Smooth muscle cell (in vitro differentiated cells): ENCODE measurements around the gene AEBP1. TPM values are rescaled to one million over a fixed set of nuclear protein-coding genes. Genes with fewer than 3 reads are reported as not detected.

ENCODE experiments used
- DNase-seq: peaks from one replicate; lab custom pipeline; 2025; ENCODE audit not compliant: unreplicated experiment; lab: John Stamatoyannopoulos, UW
- H2AFZ ChIP-seq: fragments of 200-600 bp; sonication (generic); 2 replicates; pipeline ENCODE4 v1.6.0; 2016; ENCODE audit warnings: antibody characterized with exemption, low read depth, mild to moderate bottlenecking
- H3F3A ChIP-seq: fragments of 200-600 bp; sonication (generic); 2 replicates; pipeline ENCODE4 v1.6.0; 2017; ENCODE audit warnings: antibody characterized with exemption, low read depth
- H3K27ac ChIP-seq: fragments of 200-600 bp; sonication (generic); 2 replicates; pipeline ENCODE4 v1.5.1; 2016; ENCODE audit warnings: low read depth, mild to moderate bottlenecking
- H3K27me3 ChIP-seq: fragments of 200-600 bp; sonication (generic); 2 replicates; pipeline ENCODE4 v1.6.1; 2016; ENCODE audit warnings: low read depth, mild to moderate bottlenecking
- H3K36me3 ChIP-seq: fragments of 200-600 bp; sonication (generic); 2 replicates; pipeline ENCODE4 v1.5.1; 2016; ENCODE audit warnings: low read depth
- H3K4me1 ChIP-seq: fragments of 200-600 bp; sonication (generic); 2 replicates; pipeline ENCODE4 v1.5.1; 2016; ENCODE audit warnings: low read depth
- H3K4me2 ChIP-seq: fragments of 200-600 bp; sonication (generic); 2 replicates; pipeline ENCODE4 v1.6.0; 2016; ENCODE audit warnings: mild to moderate bottlenecking
- H3K4me3 ChIP-seq: fragments of 200-600 bp; sonication (generic); 2 replicates; pipeline ENCODE4 v1.5.1; 2016; ENCODE audit warnings: mild to moderate bottlenecking
- H3K79me2 ChIP-seq: fragments of 200-600 bp; sonication (generic); 2 replicates; pipeline ENCODE4 v1.6.0; 2016; ENCODE audit warnings: low read depth, mild to moderate bottlenecking
- H3K9ac ChIP-seq: fragments of 200-600 bp; sonication (generic); 2 replicates; pipeline ENCODE4 v1.6.0; 2016; ENCODE audit warnings: low read depth
- H3K9me3 ChIP-seq: fragments of 200-600 bp; sonication (generic); replicated peaks from 2 replicates; pipeline ENCODE4 v1.5.1; 2016; ENCODE audit warnings: low read depth
- H4K20me1 ChIP-seq: fragments of 200-600 bp; sonication (generic); 2 replicates; pipeline ENCODE4 v1.6.0; 2016; ENCODE audit warnings: low read depth
- CTCF ChIP-seq: fragments of 200-600 bp; sonication (generic); IDR thresholded peaks from 2 replicates; pipeline ENCODE4 v1.5.1; 2017; ENCODE audit warnings: borderline replicate concordance, mild to moderate bottlenecking, antibody characterized with exemption; ENCODE audit not compliant: insufficient read depth, poor library complexity, severe bottlenecking
- WGBS: methylation state at CpG from one replicate; pipeline ENCODE4 v1.1.7; 2016; ENCODE audit warnings: low lambda C conversion rate; 5-methylcytosine and 5-hydroxymethylcytosine counted together
- polyA plus RNA-seq: library from polyadenylated mRNA; unstranded; fragments of >200 nt; fragmentation: Nextera tagmentation; extraction: Ambion mirVana; gene quantifications from 2 replicates; pipeline ENCODE4 v1.2.1, GENCODE V29; 2016
- total RNA-seq: library from RNA; depleted of rRNA; stranded (reverse); fragments of >200 nt; gene quantifications from 2 replicates; pipeline ENCODE4 v1.2.3, GENCODE V29; 2014

Gene AEBP1
- total and polyA plus RNA-seq, 2 experiments from 2014 or later, result 39.7 to 163 TPM

GRCh38 chr7:44100458-44101302 is 3.5 kb upstream of the AEBP1 start:
- Histone ChIP-seq H3K36me3 (no peaks in the 10 kb centered on the region), H3K27ac (peak overlapping the region; percentile 88), H3K27me3 (no peaks in the 10 kb centered on the region), H3K4me1 (no peaks in the 10 kb centered on the region), H3K4me3 (no peak overlapping the region), H4K20me1 (peaks cover 3% of the 10 kb centered on the region), H3K79me2 (peaks cover 13% of the 10 kb centered on the region), H3K9ac (peak overlapping the region; percentile 68), H2AFZ (peak overlapping the region; percentile 28), H3F3A (peaks cover 22% of the 10 kb centered on the region), H3K9me3 (no peaks in the 10 kb centered on the region), H3K4me2 (peak overlapping the region; percentile 9)
- peak; percentile 29 for DNase-seq
- no peak for TF ChIP-seq CTCF
- WGBS, result 35% methylated on average over 10 of the region's 10 CpGs

- H4K20me1 ChIP-seq, result peaks cover 10% of the 10 kb centered on the region
- H3K4me2 ChIP-seq, result no peak overlapping the region
- no peak overlapping the region for H3K4me3 ChIP-seq
- peaks cover 22% of the 10 kb centered on the region for H3F3A ChIP-seq
- H3K27me3 ChIP-seq, result no peaks in the 10 kb centered on the region
- H3K4me1 ChIP-seq, result no peaks in the 10 kb centered on the region
- H3K27ac ChIP-seq, result peak overlapping the region; percentile 88
- 94% methylated on average over 3 of the region's 3 CpGs for WGBS
- no peaks in the 10 kb centered on the region for H3K36me3 ChIP-seq
- H3K9ac ChIP-seq, result peak overlapping the region; percentile 68
- no peak for TF ChIP-seq CTCF
- peaks cover 20% of the 10 kb centered on the region for H3K79me2 ChIP-seq
- H3K9me3 ChIP-seq, result no peaks in the 10 kb centered on the region
- no peak for DNase-seq
- no peak overlapping the region for H2AFZ ChIP-seq
These were observed 2.7 kb upstream of the AEBP1 start for GRCh38 chr7:44101303-44101965.

GRCh38 chr7:44101966-44102845 is 1.9 kb upstream of the AEBP1 start:
- DNase-seq, result no peak
- H3K27me3 ChIP-seq, result no peaks in the 10 kb centered on the region
- WGBS, result 68% methylated on average over 14 of the region's 14 CpGs
- no peak overlapping the region for H3K9ac ChIP-seq
- peak overlapping the region; percentile 88 for H3K27ac ChIP-seq
- no peaks in the 10 kb centered on the region for H3K4me1 ChIP-seq
- H2AFZ ChIP-seq, result no peak overlapping the region
- peak overlapping the region; percentile 8 for H3K4me2 ChIP-seq
- H3K4me3 ChIP-seq, result no peak overlapping the region
- H3K36me3 ChIP-seq, result no peaks in the 10 kb centered on the region
- H4K20me1 ChIP-seq, result peaks cover 18% of the 10 kb centered on the region
- H3K9me3 ChIP-seq, result no peaks in the 10 kb centered on the region
- H3K79me2 ChIP-seq, result peaks cover 23% of the 10 kb centered on the region
- no peak for TF ChIP-seq CTCF
- H3F3A ChIP-seq, result peaks cover 22% of the 10 kb centered on the region
